Activated CD4-positive, alpha-beta T cell treated with anti-CD3 and anti-CD28 coated beads, Interleukin-2, Interleukin-6, amounts not matched to agents 100 ng/mL and 50 ng/mL, durations not matched to agents 16 hours and 8 hours (primary cell): ENCODE results near the gene GRIN1.

Source experiments
- DNase-seq: peaks from one replicate; pipeline ENCODE4 v3.0.0-alpha.2; 2020

Gene GRIN1

GRCh38 chr9:137198051-137198901, 59.3 kb downstream of the GRIN1 start:
- DNase-seq, result no peak

GRCh38 chr9:137198902-137199283, 59.9 kb downstream of the GRIN1 start:
- no peak for DNase-seq

- DNase-seq, result no peak
These were observed 60.6 kb downstream of the GRIN1 start for GRCh38 chr9:137199411-137200121.

- DNase-seq, result peak; percentile 100
These were observed 61.6 kb downstream of the GRIN1 start, which contains the start of gene TPRN for GRCh38 chr9:137200311-137201204. TPRN (minus strand) TSS chr9:137200741; CDS start chr9:137200711, 30 bp downstream.

GRCh38 chr9:137201205-137201868, 62.4 kb downstream of the GRIN1 start:
- no peak for DNase-seq

- DNase-seq, result no peak
These were observed 64.0 kb downstream of the GRIN1 start for GRCh38 chr9:137202966-137203365.

GRCh38 chr9:137204731-137205125, 65.8 kb downstream of the GRIN1 start:
- DNase-seq, result no peak

GRCh38 chr9:137205126-137206069, 66.4 kb downstream of the GRIN1 start, which contains the start of the genes NDOR1 and TMEM203:
NDOR1 (plus strand) TSS chr9:137205700; CDS start chr9:137205778, 78 bp downstream.
TMEM203 (minus strand) TSS chr9:137205648; CDS start chr9:137205414, 234 bp downstream.
- peak; percentile 97 for DNase-seq

- DNase-seq, result no peak
These were observed 67.6 kb downstream of the GRIN1 start for GRCh38 chr9:137206602-137207001.

- DNase-seq, result no peak
These were observed 72.6 kb downstream of the GRIN1 start for GRCh38 chr9:137211532-137211931.

- no peak for DNase-seq
These were observed 73.6 kb downstream of the GRIN1 start for GRCh38 chr9:137212520-137212919.

- no peak for DNase-seq
These were observed 74.5 kb downstream of the GRIN1 start for GRCh38 chr9:137213160-137214060.

GRCh38 chr9:137214620-137215019, 75.7 kb downstream of the GRIN1 start:
- DNase-seq, result no peak

GRCh38 chr9:137215196-137215986, 76.4 kb downstream of the GRIN1 start:
- DNase-seq, result no peak

- no peak for DNase-seq
These were observed 77.4 kb downstream of the GRIN1 start for GRCh38 chr9:137216188-137216965.

GRCh38 chr9:137217276-137218211, 78.6 kb downstream of the GRIN1 start:
- no peak for DNase-seq

- no peak for DNase-seq
These were observed 79.3 kb downstream of the GRIN1 start for GRCh38 chr9:137218212-137218753.
